Left lung (tissue), 10 donors: ENCODE data around the gene MAG. TPM values are rescaled to one million over a fixed set of nuclear protein-coding genes. Genes with fewer than 3 reads are reported as not detected.

Experiments used
- ATAC-seq: fragments of 200-7000 bp; cut with Tn5 transposase; one replicate; pipeline ENCODE4 v1.9.1; 2020; ENCODE audit warnings: moderate library complexity
- DNase-seq, 4 donors: peaks; one replicate each; pipeline ENCODE4 v3.0.0-alpha.2; 2013 to 2020
- H3K27ac ChIP-seq, 2 donors: fragments of 200-600 bp; sonication (generic) in 1 of 2; one replicate each; pipeline versions ENCODE4 v1.5.0 to v1.8.0; 2020 to 2021
- H3K27me3 ChIP-seq, 2 donors: fragments of 200-600 bp; sonication (generic) in 1 of 2; one replicate each; pipeline versions ENCODE4 v1.5.0 to v1.8.0; 2020 to 2021
- H3K36me3 ChIP-seq, 2 donors: fragments of 200-600 bp; sonication (generic) in 1 of 2; one replicate each; pipeline versions ENCODE4 v1.5.0 to v1.8.0; 2020 to 2021
- H3K4me1 ChIP-seq, 2 donors: fragments of 200-600 bp; one replicate each; pipeline ENCODE4 v1.8.0; 2021
- H3K4me3 ChIP-seq, 2 donors: fragments of 200-600 bp; sonication (generic) in 1 of 2; one replicate each; pipeline versions ENCODE4 v1.5.0 to v1.8.0; 2020 to 2021; ENCODE audit warnings: mild to moderate bottlenecking in 1 of 2
- H3K9me3 ChIP-seq, 2 donors: fragments of 200-600 bp; sonication (generic) in 1 of 2; one replicate each; pipeline versions ENCODE4 v1.5.0 to v1.8.0; 2020 to 2021
- intact Hi-C, 2 donors: fragments of 100-400 bp; cut with DNase I; formaldehyde crosslinking; loops; one replicate each; pipeline versions ENCODE4 v1.11.2 to v1.14.2; 2022
- polyA plus RNA-seq, 6 donors: library from polyadenylated mRNA; unstranded; fragments of 120-200 nt; gene quantifications; one replicate each; pipeline ENCODE4 v1.2.1, GENCODE V29; 2013; ENCODE audit not compliant: insufficient read length in 6 of 6
- total RNA-seq, 2 donors: library from RNA; stranded (reverse); fragmentation: NEBNext Ultra II Directional; extraction: Animal tissue kit (Norgen Biotek cat#: 25700); gene quantifications; one replicate each; pipeline ENCODE4 v1.2.1, GENCODE V29; 2021
- TF ChIP-seq, protein P1 (sequence below), 2 donors: fragments of 200-600 bp; sonication (generic) in 1 of 2; IDR thresholded peaks; one replicate each; pipeline versions ENCODE4 v1.5.0 to v1.8.0; 2021; ENCODE audit warnings: antibody characterized with exemption in 2 of 2
- donor health status: DM: no; HTN: yes; CAD: no.
- donor health status: DM: no; HTN: no; CAD: no.

Gene MAG
- total and polyA plus RNA-seq, 8 donors = 1.3 to 14.4 (median 6.2) TPM; not detected in 2

DNA sequence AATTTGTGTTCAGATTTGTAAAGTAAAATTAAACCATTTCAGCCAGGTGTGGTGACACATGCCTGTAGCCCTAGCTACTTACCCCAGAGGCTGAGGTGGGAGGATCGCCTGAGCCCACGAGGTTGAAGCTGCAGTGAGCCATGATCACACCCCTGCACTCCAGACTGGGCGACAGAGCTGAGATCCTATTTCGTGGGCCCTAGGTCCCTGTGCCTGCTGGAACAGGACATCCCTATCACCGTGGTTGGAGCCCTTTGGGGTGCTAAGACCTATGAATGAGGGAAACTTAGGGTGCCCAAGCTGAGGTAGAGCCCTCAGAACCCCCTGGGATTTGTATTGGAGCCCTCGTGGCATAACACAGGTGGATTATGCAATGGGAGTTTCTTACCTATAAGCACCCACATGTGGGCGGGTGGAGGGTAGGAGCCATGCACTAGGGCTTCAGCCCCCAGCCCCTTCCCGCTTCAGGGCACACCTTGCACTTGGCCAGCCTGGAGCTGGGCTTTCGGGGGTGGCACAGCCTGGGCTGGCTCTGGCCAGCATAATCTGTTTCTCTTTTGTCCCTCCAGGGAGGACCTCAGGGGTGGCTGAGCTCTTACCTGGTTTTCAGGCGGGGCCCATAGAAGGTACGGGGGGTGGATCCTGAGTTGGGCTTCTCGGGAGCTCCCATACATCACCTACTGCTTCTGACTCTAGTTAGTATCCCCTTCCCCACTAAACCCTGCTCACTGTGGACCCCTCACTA is 30.4 kb upstream of the MAG start:
- Histone ChIP-seq H3K27ac (no peak overlapping the region), H3K4me1 (peaks cover 7 to 25% of the 10 kb centered on the region in 2 donors), H3K27me3 (no peaks in the 10 kb centered on the region), H3K36me3 (peaks cover 0 to 7% of the 10 kb centered on the region in 2 donors), H3K4me3 (no peak overlapping the region), H3K9me3 (no peaks in the 10 kb centered on the region)
- ATAC-seq = no peak
- intact Hi-C loops = no loop called here
- DNase-seq = peak in 2 of 4 donors; percentile 20 to 50
- TF ChIP-seq, protein P1, sequence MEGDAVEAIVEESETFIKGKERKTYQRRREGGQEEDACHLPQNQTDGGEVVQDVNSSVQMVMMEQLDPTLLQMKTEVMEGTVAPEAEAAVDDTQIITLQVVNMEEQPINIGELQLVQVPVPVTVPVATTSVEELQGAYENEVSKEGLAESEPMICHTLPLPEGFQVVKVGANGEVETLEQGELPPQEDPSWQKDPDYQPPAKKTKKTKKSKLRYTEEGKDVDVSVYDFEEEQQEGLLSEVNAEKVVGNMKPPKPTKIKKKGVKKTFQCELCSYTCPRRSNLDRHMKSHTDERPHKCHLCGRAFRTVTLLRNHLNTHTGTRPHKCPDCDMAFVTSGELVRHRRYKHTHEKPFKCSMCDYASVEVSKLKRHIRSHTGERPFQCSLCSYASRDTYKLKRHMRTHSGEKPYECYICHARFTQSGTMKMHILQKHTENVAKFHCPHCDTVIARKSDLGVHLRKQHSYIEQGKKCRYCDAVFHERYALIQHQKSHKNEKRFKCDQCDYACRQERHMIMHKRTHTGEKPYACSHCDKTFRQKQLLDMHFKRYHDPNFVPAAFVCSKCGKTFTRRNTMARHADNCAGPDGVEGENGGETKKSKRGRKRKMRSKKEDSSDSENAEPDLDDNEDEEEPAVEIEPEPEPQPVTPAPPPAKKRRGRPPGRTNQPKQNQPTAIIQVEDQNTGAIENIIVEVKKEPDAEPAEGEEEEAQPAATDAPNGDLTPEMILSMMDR (IDR thresholded peaks at IDR 0.05) = no peak

DNA sequence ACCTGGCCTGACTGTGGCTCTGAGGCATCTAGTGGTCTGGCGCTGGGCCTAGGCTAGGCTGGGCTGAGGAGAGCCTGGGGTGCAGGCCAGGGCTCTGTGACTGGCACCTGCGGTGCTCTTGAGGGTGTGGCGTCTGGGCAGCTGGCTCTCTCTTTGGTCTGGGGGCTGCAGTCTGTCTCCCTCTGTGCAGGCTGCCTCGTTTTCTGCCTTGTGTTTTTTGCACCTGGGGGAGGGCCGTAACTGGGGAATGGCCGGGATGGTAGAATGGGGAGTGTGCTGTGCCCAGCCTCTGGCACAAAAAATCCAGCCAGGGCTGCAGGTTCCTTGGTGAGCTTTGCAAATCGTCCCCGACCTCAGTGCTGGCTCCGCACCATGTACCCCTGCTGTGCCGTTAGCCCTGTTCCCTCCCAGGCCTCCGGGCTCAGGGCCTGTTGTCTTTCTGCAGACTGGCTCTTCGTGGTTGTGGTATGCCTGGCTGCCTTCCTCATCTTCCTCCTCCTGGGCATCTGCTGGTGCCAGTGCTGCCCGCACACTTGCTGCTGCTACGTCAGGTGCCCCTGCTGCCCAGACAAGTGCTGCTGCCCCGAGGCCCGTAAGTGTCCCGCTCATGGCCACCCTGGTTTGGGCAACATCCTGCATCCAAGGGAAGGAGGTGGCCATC is 29.7 kb upstream of the MAG start:
- H3K4me3 ChIP-seq = no peak overlapping the region
- H3K9me3 ChIP-seq = no peaks in the 10 kb centered on the region
- H3K27me3 ChIP-seq = no peaks in the 10 kb centered on the region
- TF ChIP-seq, protein P1 (IDR thresholded peaks at IDR 0.05) = no peak
- ATAC-seq = peak; percentile 22
- DNase-seq = peak in 2 of 4 donors; percentile 32 to 67
- no peak overlapping the region for H3K27ac ChIP-seq
- peaks cover 0 to 7% of the 10 kb centered on the region in 2 donors for H3K36me3 ChIP-seq
- peaks cover 12 to 32% of the 10 kb centered on the region in 2 donors for H3K4me1 ChIP-seq
- intact Hi-C loops = no loop called here

DNA sequence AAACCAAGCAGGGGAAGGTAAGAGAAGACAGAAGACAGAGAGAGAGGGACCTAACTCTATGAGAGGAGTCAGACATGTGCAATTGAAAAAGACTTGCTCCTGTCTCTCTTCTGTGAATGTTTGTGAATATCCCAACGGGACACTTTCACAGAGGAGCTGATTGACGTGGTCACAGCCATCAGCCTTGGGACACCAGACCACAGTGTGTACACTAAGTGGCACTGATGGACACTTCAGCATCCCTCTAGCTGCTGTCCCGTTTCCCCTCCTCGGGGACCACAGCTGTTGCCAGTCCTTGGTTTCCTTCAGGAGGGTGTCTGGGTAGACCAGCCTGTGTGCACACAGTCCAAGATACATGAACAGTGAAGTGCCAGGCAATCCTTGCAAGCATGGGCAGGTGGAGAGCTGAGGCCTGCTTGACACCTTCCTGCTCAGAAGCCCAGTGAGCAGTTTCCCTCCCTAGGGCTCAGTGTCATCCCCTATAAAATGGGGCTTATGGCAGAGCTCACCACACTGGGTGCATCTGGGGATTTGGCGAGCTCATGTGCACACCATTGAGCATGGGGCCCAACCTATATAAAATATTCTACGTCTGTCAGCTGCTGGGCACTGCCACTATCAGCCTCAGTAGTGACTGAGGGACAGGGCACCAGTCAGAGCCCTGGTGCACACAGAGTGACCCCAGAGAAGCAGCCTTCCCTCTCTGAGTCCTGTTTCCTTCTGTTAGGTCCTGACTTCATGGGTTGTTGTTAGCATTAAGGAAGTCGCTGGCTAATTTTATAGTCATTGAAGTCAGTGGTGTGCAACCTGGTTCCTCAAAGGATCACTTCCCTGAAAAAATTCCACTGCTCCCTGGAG is 27.5 kb upstream of the MAG start:
- TF ChIP-seq, protein P1 (IDR thresholded peaks at IDR 0.05) = no peak
- intact Hi-C loops = no loop called here

DNA sequence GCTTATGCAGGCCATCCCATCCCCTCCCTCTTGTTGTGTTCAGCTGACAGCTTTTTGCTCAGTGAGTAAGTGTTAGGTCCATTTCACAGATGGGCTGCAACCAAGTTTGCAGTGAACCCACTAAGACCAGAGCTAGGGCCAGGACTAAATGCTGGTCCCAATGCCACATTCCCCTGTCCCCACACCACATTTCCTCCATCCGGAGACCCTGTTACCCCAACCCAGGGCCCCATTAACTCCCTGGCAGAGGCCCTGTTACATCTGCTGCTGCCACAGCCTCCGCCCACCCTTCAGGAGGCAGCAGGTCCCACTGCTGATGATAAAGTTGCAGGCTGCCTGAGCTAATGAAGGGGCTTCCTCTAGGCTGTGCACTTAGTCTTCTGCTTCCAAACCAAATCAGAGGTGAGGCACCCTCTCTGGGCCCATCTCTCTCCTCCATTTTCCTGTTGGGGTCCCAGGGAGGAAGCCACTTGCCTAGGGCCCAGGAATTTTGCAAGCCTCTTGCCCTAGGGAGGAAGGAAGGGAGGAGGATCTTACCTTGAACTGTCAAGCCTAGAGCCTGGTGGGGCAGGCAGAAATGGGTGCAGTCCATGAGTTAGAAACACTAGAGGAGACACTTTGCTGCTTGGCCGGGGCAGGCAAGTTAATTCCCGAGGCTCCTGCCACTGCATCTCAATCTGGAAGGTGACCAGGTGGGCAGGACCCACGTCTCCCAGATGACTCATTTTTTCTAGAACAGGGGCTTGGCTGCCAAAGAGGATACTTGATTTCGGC is 26.6 kb upstream of the MAG start:
- Histone ChIP-seq H3K27ac (peak overlapping the region in 1 of 2 donors; percentile 16), H3K9me3 (no peaks in the 10 kb centered on the region), H3K4me1 (peaks cover 15 to 41% of the 10 kb centered on the region in 2 donors), H3K27me3 (no peaks in the 10 kb centered on the region), H3K4me3 (no peak overlapping the region), H3K36me3 (peaks cover 0 to 13% of the 10 kb centered on the region in 2 donors)
- TF ChIP-seq, protein P1 (IDR thresholded peaks at IDR 0.05) = no peak
- DNase-seq (peak in 2 of 4 donors; percentile 36 to 47), ATAC-seq (no peak)
- intact Hi-C loops = no loop called here

More for the DNA sequence above, 27.5 kb upstream of the MAG start:
- no peak overlapping the region for H3K4me3 ChIP-seq
- peaks cover 12 to 33% of the 10 kb centered on the region in 2 donors for H3K4me1 ChIP-seq
- DNase-seq (peak in 2 of 4 donors; percentile 22 to 26), ATAC-seq (no peak)
- H3K27me3 ChIP-seq = no peaks in the 10 kb centered on the region
- peaks cover 0 to 7% of the 10 kb centered on the region in 2 donors for H3K36me3 ChIP-seq
- H3K9me3 ChIP-seq = no peaks in the 10 kb centered on the region
- H3K27ac ChIP-seq = peak overlapping the region in 1 of 2 donors; percentile 16
